Measurements from ENCODE around the gene OR10H3.

DNA sequence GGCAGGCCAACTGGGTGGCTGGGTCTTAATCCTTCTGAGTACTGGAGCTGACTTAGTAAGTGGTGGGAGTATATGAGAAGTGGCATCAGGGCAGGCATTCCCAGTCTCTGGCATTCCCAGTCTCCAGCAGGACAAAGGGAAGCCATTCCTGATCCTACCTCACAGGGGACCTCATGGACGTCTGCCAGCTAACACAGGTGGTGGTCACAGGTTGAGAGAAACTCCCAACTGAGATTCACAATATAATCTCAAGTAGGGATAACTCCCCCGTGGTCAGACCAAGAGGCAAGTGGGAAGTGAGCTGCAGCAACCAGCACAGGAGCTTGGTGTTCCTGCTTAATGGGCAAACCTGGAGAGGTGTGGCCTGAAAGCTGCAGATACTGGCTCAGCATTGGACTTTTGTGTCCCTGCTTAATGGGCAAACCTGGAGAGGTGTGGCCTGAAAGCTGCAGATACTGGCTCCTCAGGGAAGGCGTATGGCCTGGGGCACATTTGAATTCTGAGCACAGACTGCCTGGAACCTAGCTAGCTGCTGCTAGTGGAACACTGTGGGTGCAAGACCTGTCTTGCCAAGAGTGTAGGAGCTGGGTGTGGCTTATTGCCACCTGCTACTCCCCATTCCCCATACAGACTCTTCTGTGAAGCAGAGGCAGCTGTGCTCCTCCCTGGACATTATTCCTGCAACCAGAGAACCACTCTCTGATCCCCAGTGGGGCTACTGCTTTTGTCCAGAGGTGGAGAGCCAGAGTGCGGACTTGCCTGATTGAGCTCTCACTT lies 35.8 kb upstream of the OR10H3 start:
- TF ChIP-seq, protein P1, sequence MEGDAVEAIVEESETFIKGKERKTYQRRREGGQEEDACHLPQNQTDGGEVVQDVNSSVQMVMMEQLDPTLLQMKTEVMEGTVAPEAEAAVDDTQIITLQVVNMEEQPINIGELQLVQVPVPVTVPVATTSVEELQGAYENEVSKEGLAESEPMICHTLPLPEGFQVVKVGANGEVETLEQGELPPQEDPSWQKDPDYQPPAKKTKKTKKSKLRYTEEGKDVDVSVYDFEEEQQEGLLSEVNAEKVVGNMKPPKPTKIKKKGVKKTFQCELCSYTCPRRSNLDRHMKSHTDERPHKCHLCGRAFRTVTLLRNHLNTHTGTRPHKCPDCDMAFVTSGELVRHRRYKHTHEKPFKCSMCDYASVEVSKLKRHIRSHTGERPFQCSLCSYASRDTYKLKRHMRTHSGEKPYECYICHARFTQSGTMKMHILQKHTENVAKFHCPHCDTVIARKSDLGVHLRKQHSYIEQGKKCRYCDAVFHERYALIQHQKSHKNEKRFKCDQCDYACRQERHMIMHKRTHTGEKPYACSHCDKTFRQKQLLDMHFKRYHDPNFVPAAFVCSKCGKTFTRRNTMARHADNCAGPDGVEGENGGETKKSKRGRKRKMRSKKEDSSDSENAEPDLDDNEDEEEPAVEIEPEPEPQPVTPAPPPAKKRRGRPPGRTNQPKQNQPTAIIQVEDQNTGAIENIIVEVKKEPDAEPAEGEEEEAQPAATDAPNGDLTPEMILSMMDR (conservative IDR thresholded peaks at IDR 0.05; ENCODE audit: low read depth in 2 of 2), result no peak
- TF ChIP-seq, protein P2, sequence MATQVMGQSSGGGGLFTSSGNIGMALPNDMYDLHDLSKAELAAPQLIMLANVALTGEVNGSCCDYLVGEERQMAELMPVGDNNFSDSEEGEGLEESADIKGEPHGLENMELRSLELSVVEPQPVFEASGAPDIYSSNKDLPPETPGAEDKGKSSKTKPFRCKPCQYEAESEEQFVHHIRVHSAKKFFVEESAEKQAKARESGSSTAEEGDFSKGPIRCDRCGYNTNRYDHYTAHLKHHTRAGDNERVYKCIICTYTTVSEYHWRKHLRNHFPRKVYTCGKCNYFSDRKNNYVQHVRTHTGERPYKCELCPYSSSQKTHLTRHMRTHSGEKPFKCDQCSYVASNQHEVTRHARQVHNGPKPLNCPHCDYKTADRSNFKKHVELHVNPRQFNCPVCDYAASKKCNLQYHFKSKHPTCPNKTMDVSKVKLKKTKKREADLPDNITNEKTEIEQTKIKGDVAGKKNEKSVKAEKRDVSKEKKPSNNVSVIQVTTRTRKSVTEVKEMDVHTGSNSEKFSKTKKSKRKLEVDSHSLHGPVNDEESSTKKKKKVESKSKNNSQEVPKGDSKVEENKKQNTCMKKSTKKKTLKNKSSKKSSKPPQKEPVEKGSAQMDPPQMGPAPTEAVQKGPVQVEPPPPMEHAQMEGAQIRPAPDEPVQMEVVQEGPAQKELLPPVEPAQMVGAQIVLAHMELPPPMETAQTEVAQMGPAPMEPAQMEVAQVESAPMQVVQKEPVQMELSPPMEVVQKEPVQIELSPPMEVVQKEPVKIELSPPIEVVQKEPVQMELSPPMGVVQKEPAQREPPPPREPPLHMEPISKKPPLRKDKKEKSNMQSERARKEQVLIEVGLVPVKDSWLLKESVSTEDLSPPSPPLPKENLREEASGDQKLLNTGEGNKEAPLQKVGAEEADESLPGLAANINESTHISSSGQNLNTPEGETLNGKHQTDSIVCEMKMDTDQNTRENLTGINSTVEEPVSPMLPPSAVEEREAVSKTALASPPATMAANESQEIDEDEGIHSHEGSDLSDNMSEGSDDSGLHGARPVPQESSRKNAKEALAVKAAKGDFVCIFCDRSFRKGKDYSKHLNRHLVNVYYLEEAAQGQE (IDR thresholded peaks at IDR 0.05; ENCODE audit: unreplicated experiment), result no peak
- no peak for TF ChIP-seq EZH2 (IDR thresholded peaks at IDR 0.05; ENCODE audit: low read depth, unreplicated experiment)
- TF ChIP-seq, protein P3, sequence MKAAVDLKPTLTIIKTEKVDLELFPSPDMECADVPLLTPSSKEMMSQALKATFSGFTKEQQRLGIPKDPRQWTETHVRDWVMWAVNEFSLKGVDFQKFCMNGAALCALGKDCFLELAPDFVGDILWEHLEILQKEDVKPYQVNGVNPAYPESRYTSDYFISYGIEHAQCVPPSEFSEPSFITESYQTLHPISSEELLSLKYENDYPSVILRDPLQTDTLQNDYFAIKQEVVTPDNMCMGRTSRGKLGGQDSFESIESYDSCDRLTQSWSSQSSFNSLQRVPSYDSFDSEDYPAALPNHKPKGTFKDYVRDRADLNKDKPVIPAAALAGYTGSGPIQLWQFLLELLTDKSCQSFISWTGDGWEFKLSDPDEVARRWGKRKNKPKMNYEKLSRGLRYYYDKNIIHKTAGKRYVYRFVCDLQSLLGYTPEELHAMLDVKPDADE (IDR thresholded peaks at IDR 0.05), result no peak
- no peak for TF ChIP-seq POLR2AphosphoS5 (IDR thresholded peaks at IDR 0.05; ENCODE audit: low read depth)
- TF ChIP-seq STAT1 (IDR thresholded peaks at IDR 0.05; ENCODE audit: unreplicated experiment), result no peak
- TF ChIP-seq EZH2phosphoT487 (IDR thresholded peaks at IDR 0.05; ENCODE audit: unreplicated experiment), result no peak

Data from GM23338 (cell line).